HG03135 (cell line): ENCODE data around the gene SLC7A5.
"Not testable (repeated sequence)": the region's sequence is repeated elsewhere in the genome, so short reads cannot be mapped to it uniquely, and the experiment has no call there.

Experiments
- ATAC-seq: cut with Tn5 transposase; IDR thresholded peaks from one replicate; pipeline ENCODE4 v1.9.1; 2021; ENCODE audit warnings: mild to moderate bottlenecking, moderate library complexity; ENCODE audit not compliant: unreplicated experiment

SLC7A5 gene

DNA sequence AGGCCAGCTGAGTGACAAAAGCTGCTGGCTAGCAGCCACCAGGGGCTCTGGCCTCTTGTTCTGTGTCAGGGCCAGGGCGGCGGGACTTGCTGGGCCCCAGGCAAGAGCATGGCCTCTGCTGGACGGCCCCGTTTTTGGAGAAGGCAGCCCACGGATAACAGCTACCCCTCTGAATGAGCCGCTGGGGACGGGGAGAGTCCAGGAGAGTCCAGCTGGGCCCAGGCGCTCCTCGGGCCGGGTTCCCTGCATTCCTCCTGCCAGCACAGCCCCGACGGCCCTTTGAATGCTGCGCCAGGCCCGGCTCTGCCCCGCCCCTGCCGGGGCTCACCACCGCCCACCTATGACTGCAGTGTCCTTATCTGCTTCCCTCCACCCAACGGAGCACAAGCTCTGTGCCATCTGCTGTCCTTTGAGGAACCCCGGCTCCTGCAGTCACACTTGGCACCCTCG lies 33.4 kb downstream of the SLC7A5 start:
- ATAC-seq, result no peak

DNA sequence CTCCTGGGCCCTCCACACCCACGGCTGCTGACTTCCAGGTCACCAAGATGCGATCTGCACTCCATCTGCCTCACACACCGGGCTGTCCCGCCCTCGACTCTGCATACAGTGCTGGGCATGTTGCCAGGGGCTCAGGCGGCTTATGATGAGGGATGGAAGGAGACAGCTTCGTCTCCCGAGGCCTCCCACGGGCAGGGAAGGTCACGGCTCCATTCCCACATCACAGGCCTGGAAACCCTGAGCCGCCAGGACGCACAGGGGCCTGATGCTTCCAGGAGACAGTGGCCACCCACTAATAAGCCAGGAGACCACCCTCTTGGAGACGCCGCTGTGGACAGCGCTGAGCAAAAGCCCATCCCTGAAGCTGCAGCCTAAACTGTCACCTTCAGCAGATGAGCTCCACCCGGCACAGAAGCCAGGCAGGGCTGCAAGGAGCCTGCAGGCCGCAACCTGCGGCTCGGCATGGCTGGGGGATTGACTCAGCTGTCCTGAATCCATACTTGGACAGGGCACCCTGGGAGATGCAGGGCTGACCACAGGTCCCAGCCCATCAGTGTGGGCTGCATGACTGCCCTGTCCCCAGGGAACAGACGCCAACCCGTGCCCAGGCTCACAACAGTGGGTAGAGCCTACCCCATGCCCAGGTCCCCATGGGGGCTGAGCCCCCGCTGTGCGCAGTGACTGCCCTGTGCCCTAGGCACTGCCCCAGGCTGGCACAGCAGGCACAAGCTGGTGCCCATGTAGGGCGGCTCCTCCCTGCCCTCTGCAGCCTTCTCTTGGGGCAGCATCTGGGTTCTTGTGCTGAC lies 34.4 kb downstream of the SLC7A5 start:
- ATAC-seq, result no peak

DNA sequence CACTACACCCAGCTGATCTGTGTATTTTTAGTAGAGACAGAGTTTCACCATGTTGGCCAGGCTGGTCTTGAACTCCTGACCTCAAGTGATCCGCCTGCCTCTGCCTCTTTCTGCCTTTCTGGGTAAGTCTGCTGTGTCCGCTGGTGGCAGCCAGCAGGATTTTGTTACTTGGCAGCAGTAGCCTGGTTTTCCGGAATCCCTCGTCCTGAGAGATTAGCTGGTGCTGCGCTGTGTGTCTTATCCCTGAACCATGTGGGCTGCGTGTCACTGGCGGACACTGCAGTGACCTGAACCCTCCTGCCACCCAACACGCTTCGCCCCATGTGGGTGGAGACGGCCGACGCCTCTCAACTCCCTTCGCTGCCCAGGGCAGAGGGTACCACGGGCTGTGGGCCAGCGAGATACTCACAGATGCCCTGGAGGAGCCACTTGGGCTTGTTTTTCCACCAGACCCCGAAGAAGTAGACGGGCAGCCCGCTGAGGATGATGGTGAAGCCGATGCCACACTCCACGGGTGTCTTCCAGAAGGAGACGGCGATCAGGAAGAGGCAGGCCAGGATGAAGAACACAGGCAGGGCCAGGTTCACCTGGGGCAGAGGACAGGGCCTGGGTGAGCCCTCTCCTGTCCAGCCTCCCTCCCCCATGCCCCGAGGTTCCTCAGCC lies 35.2 kb downstream of the SLC7A5 start:
- ATAC-seq, result no peak

DNA sequence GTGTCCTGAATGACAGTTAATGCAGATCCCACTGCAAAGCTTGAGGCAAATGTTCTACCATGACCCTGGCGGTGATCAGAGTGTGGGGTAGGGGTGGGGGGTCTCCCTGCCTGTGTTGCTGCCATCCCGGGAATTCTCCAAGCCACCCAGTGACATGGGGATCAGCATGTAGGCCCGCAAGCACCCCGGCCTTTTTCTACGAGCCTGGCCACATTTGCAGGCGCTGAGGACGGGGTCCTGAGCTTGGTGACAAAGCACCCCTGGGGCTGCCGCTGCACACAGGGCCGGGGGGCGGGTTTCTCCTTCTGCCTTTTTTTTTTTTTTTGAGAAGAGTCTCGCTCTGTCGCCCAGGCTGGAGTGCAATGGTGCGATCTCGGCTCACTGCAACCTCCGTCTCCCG lies 35.8 kb downstream of the SLC7A5 start:
- no peak for ATAC-seq

DNA sequence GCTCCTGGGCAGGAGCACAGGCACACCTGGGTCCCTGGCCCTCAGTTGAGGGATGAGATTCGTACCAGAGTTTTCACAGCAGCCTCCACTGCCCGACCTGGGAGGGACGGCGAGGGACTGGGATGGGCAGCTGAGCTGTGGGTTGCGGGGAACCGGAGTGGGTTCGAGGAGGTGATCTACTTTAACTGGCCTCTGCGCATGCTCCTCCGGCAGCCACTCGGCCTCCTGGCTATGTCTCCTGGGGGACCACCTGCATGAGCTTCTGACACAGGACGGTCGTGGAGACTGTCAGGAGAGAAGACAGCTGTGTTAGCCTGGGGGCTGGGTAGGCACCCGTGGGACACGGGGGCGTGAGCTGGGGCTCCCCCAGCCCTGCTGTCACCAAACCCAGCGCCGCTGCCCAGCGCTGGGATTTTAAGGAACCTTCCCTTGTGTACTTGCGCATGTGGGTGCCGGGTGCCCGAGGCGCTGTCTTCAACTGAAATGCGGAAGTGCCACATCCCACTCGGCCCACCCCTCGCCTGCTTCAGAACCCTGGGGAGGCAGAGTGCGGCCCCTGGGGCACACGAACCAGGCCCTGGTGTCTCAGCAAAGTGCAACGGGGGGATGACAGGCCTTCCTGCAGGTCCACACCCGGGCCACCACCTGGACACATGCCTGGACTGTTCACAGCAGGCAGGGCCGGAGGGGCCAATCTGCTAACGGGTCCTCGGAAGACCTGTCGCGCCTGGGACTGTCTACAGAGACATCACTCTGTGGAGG lies 36.4 kb downstream of the SLC7A5 start:
- ATAC-seq, result no peak

DNA sequence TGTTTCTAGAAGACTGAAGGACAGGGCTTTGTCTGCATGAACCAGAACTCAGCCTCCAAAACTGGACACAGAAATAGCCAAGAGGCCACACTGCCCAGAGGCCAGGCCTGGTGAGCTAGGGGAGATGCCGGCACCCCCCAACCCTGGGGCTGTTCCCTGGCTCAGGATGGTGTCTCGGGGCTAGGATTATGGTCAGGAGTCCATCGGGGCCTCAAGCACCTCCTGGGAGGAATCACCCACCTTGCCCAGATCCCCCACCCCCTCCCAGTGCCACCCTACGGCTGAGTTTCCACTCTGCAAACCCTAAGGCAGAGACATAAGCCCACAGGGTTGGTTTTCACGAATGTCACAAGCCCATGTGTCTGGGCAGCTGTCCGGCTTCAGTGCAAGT lies 37.2 kb downstream of the SLC7A5 start:
- ATAC-seq, result no peak

DNA sequence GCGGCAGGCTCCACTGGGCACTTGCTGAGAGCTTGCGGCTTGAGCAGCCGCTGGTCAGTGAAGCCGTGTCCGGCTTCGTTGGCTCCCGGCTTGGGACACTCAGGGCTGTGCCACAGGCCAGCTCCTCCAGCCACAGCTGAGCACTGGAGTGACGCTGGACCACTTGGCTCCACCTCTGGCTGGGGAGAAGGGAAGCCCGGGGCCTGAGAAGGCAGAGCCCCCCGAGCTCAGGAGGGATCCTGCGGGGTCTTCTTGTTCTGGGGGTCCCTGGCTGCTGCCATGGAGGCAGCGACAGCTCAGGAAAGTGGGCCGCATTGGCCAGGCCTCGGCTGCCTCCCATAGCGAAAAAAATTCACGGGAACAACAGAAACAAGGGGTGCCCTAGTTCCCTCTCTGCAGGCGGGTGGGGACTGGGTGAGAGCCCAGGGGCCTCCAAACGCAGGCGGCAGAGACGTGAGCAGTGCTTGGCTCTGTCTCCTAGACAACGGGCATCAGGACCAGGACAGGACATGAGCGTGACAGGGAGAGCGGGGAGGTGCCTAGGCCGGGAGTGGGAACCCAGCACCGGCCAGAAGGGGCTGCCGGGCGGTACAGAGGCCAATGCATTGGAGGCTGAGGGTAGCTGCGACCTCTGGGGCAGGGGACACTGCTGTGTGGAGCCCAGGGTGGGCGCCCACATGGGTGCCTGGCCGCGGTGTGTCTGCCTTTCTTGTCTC lies 37.7 kb downstream of the SLC7A5 start:
- ATAC-seq, result no peak

DNA sequence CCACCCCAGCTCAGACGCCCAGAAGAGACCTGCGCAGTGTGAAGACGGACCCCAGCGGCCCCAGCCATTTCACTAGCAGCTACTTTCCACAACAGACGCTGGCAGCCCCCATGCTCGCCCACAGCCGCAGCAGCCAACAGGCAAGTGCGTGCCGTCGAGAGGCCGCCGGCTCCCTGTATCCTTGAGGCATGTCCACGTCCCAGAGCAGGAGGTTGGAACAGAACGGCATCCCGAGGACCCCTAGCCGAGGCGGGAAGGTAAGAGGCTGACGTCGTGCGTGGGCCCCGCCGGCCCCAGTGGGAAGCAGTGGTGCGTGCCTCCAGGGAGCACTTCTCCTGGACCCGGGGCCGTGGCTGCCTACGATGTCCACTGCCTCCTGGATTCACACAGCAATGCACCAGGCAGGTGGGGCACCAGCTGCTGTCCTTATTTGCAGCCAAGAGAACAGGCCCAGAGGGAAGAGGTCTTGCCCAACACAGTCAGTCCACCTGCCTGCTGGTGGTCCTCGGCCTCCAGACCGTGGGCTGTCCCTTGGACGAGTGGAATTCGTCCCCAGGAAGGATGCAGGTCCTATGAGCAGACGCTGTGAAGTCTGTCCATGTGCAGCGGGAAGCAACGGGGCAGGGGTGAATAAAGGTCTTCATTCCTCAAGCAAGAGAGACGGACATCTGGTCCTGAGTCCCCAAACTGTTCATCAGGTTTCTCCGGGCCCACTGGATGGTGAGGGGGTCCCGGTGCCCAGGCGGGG lies 38.5 kb downstream of the SLC7A5 start:
- no peak for ATAC-seq

DNA sequence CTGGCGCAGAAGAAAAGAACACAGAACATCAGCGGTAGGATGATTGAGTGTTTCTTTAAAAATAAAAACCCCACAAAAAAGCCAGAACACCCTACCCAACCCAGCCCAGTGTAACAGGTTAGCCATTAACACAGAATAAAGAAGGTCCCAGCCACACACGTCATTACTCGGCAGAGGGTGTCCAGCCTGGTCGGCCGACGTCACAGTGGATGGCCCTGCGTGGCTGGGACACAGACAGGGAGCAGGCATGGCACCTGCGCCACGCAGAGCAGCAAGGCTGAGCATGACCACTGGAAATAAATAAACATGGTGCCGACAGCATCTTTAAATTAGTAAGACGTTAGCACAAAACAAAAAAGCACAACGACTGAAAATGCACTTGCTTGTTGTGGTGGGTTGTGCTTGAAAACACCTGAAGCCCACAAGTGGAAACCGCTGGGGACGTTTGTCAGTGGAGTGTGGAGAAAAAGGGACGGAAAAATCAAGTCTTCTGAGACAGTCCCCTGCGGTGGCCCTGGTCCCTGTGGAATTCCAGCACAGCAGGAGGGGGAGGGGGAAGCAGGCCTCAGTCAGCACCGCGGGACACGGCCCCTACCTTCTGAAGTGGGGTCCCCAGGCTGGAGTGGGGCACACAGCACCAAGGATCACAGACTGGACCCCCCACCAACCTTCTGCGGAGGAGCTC lies 39.2 kb downstream of the SLC7A5 start:
- no peak for ATAC-seq

DNA sequence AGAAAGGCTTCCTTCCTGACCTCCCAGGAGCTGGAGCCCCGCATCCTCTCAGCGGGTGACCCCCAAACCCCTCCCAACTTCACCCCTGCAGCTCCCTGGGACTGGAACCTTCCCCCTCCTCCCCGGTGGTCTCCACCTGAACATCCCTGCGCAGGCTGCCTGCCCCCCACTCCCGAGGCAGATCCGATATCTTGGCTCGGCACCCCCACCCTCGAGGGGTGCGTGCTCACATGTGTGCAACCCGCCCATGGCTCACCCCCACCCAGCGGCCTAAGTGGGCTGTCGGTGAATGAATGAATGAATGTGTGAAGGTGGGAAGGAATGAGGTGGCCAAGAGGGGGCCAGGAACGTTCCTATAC lies 39.7 kb downstream of the SLC7A5 start:
- ATAC-seq, result no peak

DNA sequence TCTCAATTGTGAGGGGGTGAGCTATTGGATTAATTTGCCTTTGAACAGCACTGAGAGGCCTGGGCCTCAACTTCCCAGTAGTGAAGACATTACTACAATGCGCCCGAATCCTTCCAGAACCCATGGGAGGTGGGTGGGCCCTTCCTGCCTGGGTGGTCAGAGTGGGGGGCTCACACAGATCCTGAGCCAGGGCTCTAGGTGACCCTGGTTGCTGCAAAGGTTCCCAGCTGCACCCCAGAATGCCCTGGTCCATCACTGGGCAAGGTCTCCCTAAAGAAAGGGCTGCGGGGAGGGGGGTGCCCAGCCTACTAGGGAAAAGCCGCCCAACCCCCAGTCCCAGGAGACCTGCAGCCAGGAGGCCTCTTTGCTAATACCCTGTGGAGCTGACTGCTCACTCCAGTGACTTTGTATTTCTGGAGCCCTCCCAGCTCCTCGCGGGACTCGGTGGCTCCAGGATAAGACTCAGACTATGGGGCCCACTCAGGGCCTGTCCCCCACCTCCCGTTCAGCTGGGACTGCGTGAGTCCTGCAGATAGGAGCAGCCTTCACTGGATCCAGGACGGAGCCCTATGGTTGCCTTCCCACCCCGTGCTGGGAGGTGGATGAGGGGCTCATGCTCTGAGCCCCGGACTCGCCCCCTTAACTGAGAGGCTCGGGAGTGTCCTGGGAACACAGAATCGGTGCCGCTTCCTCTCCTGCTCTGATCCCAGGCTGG lies 40.2 kb downstream of the SLC7A5 start:
- ATAC-seq, result no peak

DNA sequence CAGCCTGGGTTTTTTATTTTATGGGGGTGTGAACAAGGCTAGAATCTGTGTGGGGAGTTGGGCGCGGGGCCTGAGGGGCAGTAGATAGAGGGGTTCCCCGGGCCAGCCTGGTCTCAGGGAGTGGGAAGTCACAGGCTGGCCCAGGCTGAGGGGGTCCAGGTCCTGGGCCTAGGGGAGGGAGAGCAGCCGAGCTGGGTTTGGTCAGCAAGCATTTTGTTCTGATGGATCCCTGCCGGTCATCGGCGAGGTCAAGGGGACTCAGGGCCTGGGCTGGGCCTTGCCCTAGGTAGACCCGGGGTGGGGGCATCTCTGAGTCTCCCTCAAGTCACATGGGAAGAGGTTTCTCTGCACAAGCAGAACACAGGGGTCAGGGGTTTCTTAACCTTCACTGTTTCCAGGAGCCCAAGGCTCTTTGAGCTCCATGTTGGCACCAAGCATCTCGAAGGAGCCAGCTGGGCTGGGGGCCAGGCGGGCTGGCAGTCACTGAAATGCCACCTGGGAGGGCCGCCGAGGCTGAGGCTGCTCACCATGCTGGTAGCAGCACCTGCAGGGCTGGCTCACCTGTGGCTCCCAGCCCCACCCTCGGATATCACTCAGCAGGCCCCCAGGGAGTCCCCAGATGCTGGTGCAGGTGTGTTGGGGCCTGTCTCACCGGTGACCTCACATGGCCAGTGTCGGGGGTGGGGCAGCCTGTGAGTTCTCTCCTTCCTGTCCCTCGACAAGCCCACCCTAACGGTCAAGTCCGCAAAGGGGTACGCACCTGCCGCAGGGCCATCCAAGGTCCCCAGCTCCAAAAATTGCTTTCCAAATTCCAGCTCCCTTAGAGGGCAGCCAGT lies 41.0 kb downstream of the SLC7A5 start:
- no peak for ATAC-seq

DNA sequence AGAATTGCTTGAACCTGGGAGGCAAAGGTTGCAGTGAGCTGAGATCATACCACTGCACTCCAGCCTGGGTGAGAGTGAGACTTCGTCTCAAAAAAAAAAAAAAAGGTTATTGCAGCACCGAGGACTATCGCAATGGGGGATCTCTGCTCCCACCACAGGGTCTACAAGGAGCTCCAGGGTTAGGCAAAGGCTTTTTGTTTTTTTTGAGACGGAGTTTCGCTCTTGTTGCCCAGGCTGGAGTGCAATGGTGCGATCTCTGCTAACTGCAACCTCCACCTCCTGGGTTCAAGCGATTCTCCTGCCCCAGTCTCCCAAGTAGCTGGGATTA lies 41.8 kb downstream of the SLC7A5 start:
- not testable (repeated sequence) for ATAC-seq

DNA sequence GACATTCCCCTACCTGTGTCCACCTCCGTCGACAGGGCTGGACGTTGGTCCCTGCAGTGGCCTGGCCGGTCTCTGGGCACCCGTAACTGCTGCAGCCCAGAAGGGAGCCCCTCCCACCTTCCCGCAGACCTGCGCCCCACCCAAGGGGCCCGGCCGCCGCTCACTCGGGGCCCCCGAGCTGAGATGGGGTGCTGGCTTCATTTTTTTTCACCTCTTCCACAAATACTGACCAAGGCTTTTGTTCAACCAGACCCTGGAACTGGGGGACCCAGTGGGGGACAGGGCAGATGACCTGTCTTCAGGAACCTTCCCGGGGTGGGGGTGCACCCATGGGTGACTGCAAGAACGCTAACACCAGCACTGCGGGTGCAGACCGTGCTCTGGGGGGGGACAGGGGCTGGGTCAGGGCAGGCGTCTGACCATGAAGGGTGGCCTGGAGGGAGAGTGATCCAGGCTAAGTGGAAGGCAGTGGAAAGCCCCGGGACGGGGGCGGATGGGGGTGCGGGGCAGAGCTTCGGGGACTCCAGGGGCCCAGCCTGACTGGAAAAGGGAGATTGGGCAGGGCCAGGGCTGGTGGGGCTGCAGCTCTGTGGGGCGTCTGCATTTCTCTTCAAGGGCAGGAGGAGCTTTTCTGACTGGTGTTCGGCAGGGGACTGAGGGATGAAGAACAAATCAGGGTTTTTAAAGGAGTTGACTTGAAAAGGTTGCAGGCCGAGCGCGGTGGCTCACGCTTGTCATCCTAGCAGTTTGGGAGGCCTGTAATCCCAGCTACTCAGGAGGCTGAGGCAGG lies 42.3 kb downstream of the SLC7A5 start:
- ATAC-seq, result no peak

DNA sequence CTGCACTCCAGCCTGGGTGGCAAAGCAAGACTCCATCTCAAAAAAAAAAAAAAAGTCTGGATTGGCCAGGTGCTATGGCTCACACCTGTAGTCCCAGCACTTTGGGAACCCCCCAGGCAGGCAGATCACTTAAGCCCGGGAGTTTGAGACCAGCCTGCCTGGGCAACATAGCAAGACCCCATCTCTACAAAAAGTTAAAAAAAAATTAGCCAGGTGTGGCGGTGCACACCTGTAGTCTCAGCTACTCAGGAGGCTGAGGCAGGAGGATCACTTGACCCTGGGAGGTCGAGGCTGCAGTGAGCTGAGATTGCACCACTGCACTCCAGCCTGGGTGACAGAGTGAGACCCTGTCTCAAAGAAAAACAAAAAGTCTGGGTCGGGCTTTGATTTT lies 42.9 kb downstream of the SLC7A5 start:
- not testable (repeated sequence) for ATAC-seq

DNA sequence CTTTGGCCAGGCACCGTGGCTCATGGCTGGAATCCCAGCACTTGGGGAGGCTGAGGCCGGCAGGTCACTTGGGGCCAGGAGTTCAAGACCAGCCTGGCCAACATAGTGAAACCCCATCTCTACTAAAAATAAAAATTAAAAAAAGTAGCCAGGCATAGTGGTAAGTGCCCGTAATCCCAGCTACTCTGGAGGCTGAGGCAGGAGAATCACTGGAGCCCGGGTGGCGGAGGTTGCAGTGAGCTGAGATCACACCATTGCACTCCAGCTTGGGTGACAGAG lies 43.5 kb downstream of the SLC7A5 start:
- ATAC-seq, result not testable (repeated sequence)

DNA sequence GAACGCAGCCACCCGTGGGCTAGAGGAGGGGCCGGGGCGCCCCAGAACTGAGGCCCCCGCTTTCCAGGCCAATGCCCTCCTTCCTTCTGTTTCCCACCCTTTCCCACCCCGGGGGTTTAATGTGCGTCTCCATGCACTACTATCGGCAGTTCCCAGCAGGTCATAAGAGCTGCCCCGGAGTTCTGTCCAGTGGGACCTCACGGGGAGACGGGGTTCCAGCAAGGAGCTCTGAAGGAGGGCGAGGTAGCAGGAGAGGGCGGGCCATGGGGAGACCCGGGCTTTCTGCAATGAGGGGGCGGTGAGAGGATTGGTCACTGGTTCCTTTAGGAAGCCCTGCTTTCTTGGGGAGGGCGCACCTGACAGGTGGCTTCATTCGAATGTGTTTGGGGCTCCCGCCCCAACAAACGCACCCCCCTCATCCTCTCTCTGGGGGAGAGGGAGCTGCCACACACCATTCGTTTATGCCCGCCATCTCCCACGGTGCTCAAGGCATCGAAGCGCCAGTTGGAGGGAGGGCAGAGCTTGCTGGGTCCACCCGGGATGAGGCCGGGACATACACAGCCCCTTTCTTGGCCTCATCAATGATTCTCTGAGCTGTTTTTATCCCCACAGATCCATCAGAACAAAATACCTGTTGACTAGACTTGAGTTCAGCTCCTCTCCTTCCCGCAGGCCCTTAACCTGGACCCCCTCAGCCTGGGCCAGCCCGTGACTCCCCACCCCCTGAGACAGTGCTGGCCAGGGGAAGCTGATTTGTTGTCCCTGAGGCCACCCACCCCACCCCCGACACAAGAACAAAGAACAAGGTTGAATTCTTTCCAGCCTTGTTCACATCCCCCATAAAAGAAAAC lies 44.1 kb downstream of the SLC7A5 start:
- no peak for ATAC-seq
